Measurements from ENCODE around the gene SH2D5.

SH2D5 gene

DNA sequence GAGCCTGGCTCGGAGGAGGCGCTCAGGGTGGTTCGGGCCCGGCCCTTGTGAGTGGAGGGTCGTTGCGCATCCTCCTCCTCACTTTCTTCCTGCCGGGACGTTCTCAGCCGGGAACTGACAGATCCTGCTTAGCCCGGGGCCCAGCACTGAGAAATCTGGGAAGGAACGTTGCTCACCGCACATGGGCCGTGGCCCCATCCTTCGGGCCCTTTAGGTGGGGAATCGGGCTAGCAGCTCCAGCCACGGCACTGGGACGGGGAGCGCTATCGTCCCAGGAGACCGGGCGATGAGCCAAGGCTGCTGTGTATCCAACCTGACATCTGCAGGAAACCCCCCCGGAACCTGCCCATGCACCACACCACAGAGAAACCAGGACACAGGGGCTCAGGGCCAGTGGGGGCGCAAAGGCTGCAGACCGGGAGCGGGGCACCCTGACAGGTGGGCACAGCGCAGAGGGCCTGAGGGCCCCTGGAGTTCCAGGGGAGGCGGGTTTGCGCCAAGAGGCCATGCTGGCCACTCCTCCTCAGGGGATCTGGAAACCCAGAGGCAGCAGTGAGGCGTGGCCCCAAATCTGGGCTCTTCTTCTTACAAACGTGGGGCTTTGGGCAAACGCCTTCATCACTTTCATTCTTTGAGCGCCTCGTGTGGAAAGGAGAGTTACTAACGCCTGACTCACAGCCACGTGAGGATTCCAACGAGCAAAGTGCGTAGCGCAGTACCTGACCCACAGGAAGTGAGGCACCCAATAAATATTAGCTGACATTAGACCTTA is at the start of gene SH2D5:
Gene SH2D5, minus strand, starts transcription at position 116 of the 772 bp plus-strand sequence. CDS start 4,659 bp downstream, outside the sequence.
- DNase-seq (ENCODE audit: low read depth in 2 of 2, low spot score in 1 of 2) = peak; percentile 42 to 45

GRCh38 chr1:20775700-20776099 is 43.2 kb upstream of the SH2D5 start:
- no peak for DNase-seq (ENCODE audit: low read depth in 2 of 2, low spot score in 1 of 2)

GRCh38 chr1:20771780-20772179 is 39.3 kb upstream of the SH2D5 start:
- no peak for DNase-seq (ENCODE audit: low read depth in 2 of 2, low spot score in 1 of 2)

GRCh38 chr1:20770314-20771087 is 38.0 kb upstream of the SH2D5 start:
- DNase-seq (ENCODE audit: low read depth in 2 of 2, low spot score in 1 of 2) = no peak

GRCh38 chr1:20767271-20767670 is 34.8 kb upstream of the SH2D5 start:
- no peak for DNase-seq (ENCODE audit: low read depth in 2 of 2, low spot score in 1 of 2)

GRCh38 chr1:20763417-20763816 is 30.9 kb upstream of the SH2D5 start:
- DNase-seq (ENCODE audit: low read depth in 2 of 2, low spot score in 1 of 2) = no peak

DNA sequence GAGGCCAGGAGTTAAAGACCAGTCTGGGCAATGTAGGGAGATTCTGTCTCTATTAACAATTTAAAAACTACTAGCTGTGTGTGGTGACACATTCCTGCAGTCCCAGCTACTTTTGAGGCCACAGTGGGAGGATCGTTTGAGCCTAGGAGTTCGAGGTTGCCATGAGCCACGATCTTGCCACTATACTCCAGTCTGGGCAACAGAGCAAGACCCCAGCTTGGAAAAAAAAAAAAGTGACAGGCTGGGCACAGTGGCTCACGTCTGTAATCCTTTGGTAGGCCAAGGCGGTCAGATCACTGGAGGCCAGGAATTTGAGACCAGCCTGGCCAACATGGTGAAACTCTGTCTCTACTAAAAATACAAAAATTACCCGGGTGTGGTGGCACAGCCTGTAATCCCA is 27.8 kb upstream of the SH2D5 start:
- DNase-seq (ENCODE audit: low read depth in 2 of 2, low spot score in 1 of 2) = no peak

DNA sequence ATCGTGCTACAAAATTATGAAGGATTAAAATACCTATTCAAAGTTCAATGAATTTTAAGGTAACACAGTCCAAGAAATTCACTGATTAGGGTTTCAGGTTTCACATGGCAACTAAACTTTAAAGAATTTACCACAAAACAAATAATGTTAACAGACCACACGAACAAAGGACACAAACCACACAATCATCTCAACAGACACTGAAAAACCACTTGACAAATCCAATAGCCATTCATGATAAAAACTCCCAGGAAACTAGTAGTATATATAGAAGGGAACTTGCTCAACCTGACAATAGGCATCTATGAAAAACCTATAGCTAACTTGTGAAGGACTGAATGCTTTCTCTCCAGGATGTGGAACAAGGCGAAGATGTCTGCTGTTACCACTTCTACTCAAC is 21.1 kb upstream of the SH2D5 start:
- DNase-seq (ENCODE audit: low read depth in 2 of 2, low spot score in 1 of 2) = no peak

DNA sequence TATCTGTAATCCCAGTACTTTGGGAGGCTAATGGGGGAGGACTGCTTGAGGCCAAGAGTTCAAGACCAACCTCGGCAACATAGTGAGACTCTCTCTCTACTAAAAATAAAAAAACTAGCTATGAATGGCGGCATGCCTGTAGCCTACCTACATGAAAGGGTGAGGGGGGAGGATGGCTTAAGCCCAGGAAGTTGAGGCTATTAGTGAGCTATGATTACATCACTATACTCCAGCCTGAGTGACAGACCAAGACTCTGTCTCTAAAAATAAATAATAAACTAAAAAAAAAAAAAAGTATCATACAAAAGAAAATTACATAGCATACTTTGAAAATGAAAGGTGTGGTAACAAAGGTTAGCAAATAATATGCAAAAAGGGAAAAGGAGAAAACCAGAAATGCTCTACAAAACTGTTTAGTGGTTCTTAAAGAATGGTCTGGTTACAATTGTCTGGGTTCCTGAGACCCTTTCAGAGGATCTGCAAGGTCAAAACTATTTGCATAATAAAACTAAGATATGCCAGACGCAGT is 19.0 kb upstream of the SH2D5 start:
- DNase-seq (ENCODE audit: low read depth in 2 of 2, low spot score in 1 of 2) = no peak

GRCh38 chr1:20742671-20743070 is 10.2 kb upstream of the SH2D5 start:
- DNase-seq (ENCODE audit: low read depth in 2 of 2, low spot score in 1 of 2) = no peak

DNA sequence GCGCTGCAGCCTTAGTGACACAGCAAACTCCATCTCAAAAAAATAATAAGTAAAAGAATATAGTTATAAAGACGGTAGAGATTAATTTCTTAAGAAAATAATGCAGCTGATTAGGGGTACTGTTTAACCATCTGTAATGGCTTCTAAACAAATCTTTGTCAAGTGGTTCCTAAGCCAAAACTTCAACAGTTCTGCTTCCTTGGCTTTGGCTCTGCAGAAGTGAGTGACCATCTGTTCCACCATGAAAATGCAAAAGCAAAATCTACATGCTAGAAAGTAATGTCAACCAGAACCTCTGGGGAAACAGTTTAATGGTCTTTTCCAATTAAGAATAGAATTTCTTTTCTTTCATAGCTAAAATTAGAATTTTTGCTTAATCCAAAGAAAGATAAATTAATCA is 8.3 kb upstream of the SH2D5 start:
- no peak for DNase-seq (ENCODE audit: low read depth in 2 of 2, low spot score in 1 of 2)

DNA sequence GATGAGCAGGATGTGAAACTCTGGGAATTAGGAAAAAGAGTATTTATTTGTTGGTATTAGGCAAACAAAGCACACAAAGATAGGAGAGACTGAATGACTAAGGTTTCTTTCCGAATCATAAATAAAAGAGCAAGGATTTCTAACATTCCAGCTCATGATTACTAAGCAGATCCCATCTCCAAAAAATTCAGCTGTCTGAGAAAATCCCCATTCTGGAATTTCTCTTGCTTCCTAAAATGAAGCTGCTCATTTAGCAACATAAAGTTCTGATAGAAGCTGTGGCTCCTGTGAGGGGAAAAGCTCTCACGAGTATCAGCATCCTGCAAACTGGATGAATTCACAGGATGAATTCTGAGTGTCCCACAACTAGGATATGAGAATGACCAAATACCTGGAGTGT is 6.7 kb upstream of the SH2D5 start:
- DNase-seq (ENCODE audit: low read depth in 2 of 2, low spot score in 1 of 2) = no peak

DNA sequence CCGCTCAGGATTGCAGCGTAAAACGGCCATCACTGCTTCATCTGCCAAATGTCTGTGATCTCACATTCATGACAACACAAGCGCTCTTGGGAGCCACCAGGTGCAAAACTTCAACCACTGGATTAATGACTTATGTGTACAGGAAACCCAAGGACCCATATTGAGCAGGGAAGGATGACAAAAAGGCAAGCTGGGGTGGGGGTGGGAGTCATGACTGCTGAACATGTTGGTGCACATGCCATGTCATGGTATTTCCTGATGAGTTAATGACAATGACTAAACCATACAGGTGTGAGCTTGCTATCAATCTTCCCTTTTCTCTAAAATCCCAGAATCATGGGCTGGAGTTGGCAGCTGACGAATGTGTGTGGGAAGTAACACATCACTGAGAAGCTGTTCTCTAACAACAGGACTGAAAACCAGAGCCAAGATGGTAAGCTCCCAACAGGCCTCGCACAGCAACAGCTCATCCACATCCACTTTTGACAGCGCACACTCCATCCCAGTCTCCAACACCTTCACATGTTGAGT is 3.1 kb upstream of the SH2D5 start:
- DNase-seq (ENCODE audit: low read depth in 2 of 2, low spot score in 1 of 2) = no peak

DNA sequence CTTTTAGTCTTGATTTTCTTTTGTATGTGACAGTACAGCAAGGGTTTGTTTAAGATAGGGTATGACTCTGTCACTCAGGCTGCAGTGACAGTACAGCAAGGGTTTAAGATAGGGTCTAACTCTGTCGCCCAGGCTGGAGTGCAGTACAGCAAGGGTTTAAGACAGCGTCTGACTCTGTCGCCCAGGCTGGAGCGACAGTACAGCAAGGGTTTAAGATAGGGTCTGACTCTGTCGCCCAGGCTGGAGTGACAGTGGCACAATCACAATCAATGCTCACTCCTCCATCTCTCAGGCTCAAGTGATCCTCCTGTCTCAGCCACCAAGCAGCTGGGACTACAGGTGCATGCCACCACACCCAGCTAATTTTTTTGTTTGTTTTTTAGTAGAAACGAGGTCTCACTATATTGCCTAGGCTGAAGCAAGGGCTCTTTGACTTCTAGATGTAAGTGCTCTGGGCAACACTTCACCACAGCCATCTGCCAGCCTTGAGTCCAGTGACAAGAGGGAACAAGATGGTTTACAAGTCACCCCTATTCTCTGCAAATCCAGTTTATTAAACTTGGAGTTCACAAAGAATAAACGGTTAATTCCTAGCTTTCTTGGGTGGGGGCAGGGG is 965 bp upstream of the SH2D5 start:
- DNase-seq (ENCODE audit: low read depth in 2 of 2, low spot score in 1 of 2) = no peak

GRCh38 chr1:20732071-20732587 is 374 bp downstream of the SH2D5 start:
- peak in 1 of 2 donors; percentile 20 for DNase-seq (ENCODE audit: low read depth in 2 of 2, low spot score in 1 of 2)

DNA sequence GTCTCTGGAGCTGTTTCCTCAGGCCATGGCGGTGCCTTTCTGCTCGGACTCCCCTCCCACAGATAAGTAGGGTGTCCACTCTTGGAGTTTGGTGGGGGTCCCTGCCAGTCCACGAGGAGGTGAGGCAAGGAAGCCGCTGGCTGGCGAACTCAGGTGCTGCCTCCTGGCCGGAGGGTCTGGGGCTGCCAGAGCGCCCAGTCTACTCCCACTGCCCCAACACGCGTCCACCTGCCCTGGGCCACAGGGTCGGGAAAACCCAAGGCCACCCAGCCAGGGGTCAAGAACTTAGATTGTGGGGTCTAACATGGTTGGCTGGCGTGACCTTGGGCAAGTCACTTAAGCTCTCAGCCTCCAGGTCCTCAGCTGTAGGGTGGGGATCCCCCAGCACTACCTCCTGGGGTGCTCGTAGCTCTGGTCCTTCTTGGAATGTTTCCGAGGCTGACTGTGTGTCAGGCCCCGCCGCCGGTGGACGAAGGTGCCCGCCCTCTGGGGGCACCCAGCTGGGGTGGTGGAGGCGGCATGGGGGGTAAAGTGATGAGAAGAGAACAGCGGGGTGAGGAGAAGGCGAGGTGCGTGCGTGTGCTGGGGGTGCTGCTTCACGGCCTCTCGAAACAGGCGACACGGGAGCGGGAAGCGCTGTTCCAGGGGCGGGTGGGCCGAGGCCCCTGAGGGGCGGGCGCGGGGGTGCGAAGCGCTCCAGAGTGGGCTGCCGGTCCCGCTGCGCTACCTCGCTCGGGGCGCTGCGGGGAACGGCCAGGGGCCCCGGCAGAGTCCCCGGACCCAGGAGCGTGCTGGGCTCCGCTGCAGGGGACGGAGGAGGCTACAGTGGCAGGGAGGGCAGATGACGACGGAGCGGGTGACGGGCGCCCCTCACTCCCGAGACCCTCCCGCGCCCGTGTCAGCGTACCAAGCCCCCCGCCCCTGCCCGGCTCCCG is 1.2 kb downstream of the SH2D5 start:
- no peak for DNase-seq (ENCODE audit: low read depth in 2 of 2, low spot score in 1 of 2)

- no peak for DNase-seq (ENCODE audit: low read depth in 2 of 2, low spot score in 1 of 2)
Measured at GRCh38 chr1:20730690-20731056, 1.8 kb downstream of the SH2D5 start.

DNA sequence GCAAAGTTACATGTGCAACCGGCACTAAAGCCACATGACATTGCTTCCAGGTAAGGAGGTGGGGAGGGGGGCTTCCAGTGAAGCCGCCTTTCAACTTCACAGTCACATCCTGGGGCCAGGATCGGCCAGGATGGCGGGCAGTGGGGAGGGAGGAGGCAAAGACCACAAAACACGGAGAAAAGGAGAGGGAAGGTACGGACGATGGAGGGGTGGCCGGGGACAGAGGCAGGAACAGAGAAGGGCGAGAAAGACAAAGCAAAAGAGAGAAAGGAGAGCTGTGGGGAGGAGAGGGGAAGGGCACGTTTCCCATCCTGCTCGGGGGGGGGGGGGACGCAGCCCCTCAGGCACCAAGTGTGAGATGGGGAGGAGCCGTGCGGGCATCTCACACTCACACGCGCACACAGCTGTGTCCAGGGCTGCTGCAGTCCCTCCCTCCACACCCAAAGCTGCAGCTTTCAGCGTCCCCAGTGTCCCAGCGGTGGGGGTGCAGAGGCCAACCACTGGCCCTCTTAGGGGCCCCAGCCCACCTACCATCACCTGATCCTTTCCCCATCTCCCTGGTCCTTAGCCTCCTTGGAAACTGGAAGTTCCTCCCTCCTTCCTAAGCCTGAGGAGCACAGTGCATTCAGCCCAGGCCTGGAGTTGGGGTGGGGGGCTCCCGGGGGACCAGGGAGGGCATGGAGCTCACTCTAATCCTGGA is 2.4 kb downstream of the SH2D5 start:
- DNase-seq (ENCODE audit: low read depth in 2 of 2, low spot score in 1 of 2) = no peak

- DNase-seq (ENCODE audit: low read depth in 2 of 2, low spot score in 1 of 2) = no peak
Measured at GRCh38 chr1:20729155-20729931, 3.2 kb downstream of the SH2D5 start.
